HCT116 (cell line): ENCODE data around the gene MCC. TPM values are rescaled to one million over a fixed set of nuclear protein-coding genes. Genes with fewer than 3 reads are reported as not detected.

Experiments
- ATAC-seq: fragments of 200-7000 bp; cut with Tn5 transposase; 2 replicates; pipeline ENCODE4 v1.9.1; 2020; ENCODE audit warnings: mild to moderate bottlenecking, moderate library complexity
- BruUV-seq: library from RNA; stranded (reverse); fragments of 400-500 nt; replicated peaks from 2 replicates; lab custom pipeline; 2021; lab: Mats Ljungman, UMichigan
- CTCF ChIA-PET: fragments of 300-600 bp; sonication (Branson Sonifier 250); formaldehyde crosslinking; loops from one replicate; lab custom pipeline; 2021; ENCODE audit warnings: antibody characterized with exemption; lab: Charles Lee
- POLR2A ChIA-PET: fragments of 300-600, 350-600 bp; sonication (Branson Sonifier 250); formaldehyde crosslinking; loops from one replicate; lab custom pipeline; 2021; ENCODE audit warnings: antibody characterized with exemption; lab: Charles Lee
- RAD21 ChIA-PET, 2 experiments: fragments of 300-600 bp; sonication (Branson Sonifier 250); formaldehyde crosslinking; loops; one replicate each; lab custom pipeline; 2023; ENCODE audit warnings: low total read pairs in 2 of 2; ENCODE audit not compliant: uncharacterized antibody in 2 of 2, unreplicated experiment in 2 of 2, low non-redundant PET in 1 of 2; lab: Charles Lee
- DNase-seq: peaks from one replicate; pipeline ENCODE4 v3.0.0-alpha.2; 2010; ENCODE audit warnings: low read depth, low spot score
- H2AFZ ChIP-seq: fragments of 200-600 bp; shearing (Covaris generic), sonication (generic); 2 replicates; pipeline ENCODE4 v1.6.1; 2017; ENCODE audit warnings: low read depth, mixed run types, mixed read lengths, antibody characterized with exemption, low read length; ENCODE audit not compliant: poor library complexity, severe bottlenecking
- H3K27ac ChIP-seq: 2 replicates; pipeline ENCODE4 v1.5.1; 2012; ENCODE audit warnings: low read depth, low read length
- H3K27me3 ChIP-seq: fragments of 200-600 bp; sonication (generic); 2 replicates; pipeline ENCODE4 v1.6.1; 2016; ENCODE audit warnings: mixed run types, low read length, mixed read lengths; ENCODE audit not compliant: insufficient read depth
- H3K36me3 ChIP-seq, 2 experiments: fragments of 200-500 bp in 1 of 2; fragments of 200-600 bp in 1 of 2; sonication (Bioruptor generic) in 1 of 2; sonication (generic) in 1 of 2; 2 replicates each; pipeline versions ENCODE4 v1.5.1 to v1.6.1; 2014 to 2016; ENCODE audit warnings: low read length in 2 of 2, inconsistent platforms in 1 of 2, mixed read lengths in 1 of 2, mixed run types in 1 of 2; ENCODE audit not compliant: insufficient read depth in 2 of 2, control insufficient read depth in 1 of 2
- H3K4me1 ChIP-seq, 2 experiments: fragments of 200-600 bp in 1 of 2; sonication (generic) in 1 of 2; 2 replicates each; pipeline versions ENCODE4 v1.5.1 to v1.6.1; 2012 to 2017; ENCODE audit warnings: low read length in 2 of 2, inconsistent platforms in 1 of 2, mild to moderate bottlenecking in 1 of 2, mixed read lengths in 1 of 2, mixed run types in 1 of 2, moderate library complexity in 1 of 2; ENCODE audit not compliant: insufficient read depth in 2 of 2, control insufficient read depth in 1 of 2
- H3K4me2 ChIP-seq: fragments of 200-600 bp; sonication (generic); 2 replicates; pipeline ENCODE4 v1.6.1; 2017; ENCODE audit warnings: mixed run types, low read length, mixed read lengths
- H3K4me3 ChIP-seq, 2 experiments: fragments of 200-600 bp in 1 of 2; sonication (generic) in 1 of 2; replicated peaks in 1 of 2; 2 replicates each; pipeline ENCODE4 v1.5.1; 2011 to 2016; ENCODE audit warnings: low read length in 2 of 2, control low read depth in 1 of 2, low read depth in 1 of 2, mild to moderate bottlenecking in 1 of 2, mixed read lengths in 1 of 2, mixed run types in 1 of 2
- H3K79me2 ChIP-seq: fragments of 200-600 bp; sonication (generic); 2 replicates; pipeline ENCODE4 v1.6.1; 2017; ENCODE audit warnings: mild to moderate bottlenecking, mixed run types, low read length, moderate library complexity, mixed read lengths; ENCODE audit not compliant: insufficient read depth
- H3K9ac ChIP-seq: fragments of 200-600 bp; sonication (generic); 2 replicates; pipeline ENCODE4 v1.6.1; 2016; ENCODE audit warnings: low read length, mixed read lengths
- H3K9me2 ChIP-seq: fragments of 200-600 bp; sonication (generic), shearing (Covaris generic); 2 replicates; pipeline ENCODE4 v1.6.1; 2017; ENCODE audit warnings: mixed run types, mild to moderate bottlenecking, moderate library complexity; ENCODE audit not compliant: insufficient read depth
- H3K9me3 ChIP-seq, 2 experiments: fragments of 200-500 bp in 1 of 2; fragments of 200-600 bp in 1 of 2; sonication (Bioruptor generic) in 1 of 2; sonication (generic) in 1 of 2; 2 replicates each; pipeline ENCODE4 v1.6.1; 2014 to 2017; ENCODE audit warnings: low read length in 2 of 2, mixed read lengths in 2 of 2, inconsistent platforms in 1 of 2, low read depth in 1 of 2, mild to moderate bottlenecking in 1 of 2, mixed run types in 1 of 2, moderate library complexity in 1 of 2; ENCODE audit not compliant: control insufficient read depth in 1 of 2, insufficient read depth in 1 of 2
- H4K20me1 ChIP-seq: fragments of 200-600 bp; sonication (generic), shearing (Covaris generic); 2 replicates; pipeline ENCODE4 v1.6.1; 2017; ENCODE audit warnings: mixed run types, mild to moderate bottlenecking, moderate library complexity; ENCODE audit not compliant: insufficient read depth
- CBX3 ChIP-seq: IDR thresholded peaks from 2 replicates; pipeline ENCODE4 v1.6.1; 2012; ENCODE audit warnings: low read depth
- EGR1 ChIP-seq: IDR thresholded peaks from 2 replicates; pipeline ENCODE4 v1.6.1; 2012; ENCODE audit warnings: low read depth
- ELF1 ChIP-seq: IDR thresholded peaks from 2 replicates; pipeline ENCODE4 v1.6.1; 2012; ENCODE audit warnings: low read depth, borderline replicate concordance
- EZH2 ChIP-seq: fragments of 200-600 bp; sonication (generic); IDR thresholded peaks from 2 replicates; pipeline ENCODE4 v1.6.1; 2017; ENCODE audit warnings: antibody characterized with exemption, mixed run types
- EZH2phosphoT487 ChIP-seq: fragments of 200-600 bp; IDR thresholded peaks from 2 replicates; pipeline ENCODE4 v1.6.1; 2018; ENCODE audit warnings: antibody characterized with exemption, borderline replicate concordance
- JUND ChIP-seq: IDR thresholded peaks from 2 replicates; pipeline ENCODE4 v1.6.1; 2012
- POLR2A ChIP-seq: IDR thresholded peaks from 2 replicates; pipeline ENCODE4 v1.7.0; 2011; ENCODE audit warnings: borderline replicate concordance; ENCODE audit not compliant: insufficient read depth, insufficient read length; ENCODE audit errors: extremely low read depth
- SP1 ChIP-seq: IDR thresholded peaks from 2 replicates; pipeline ENCODE4 v1.6.1; 2012; ENCODE audit warnings: low read depth
- SRF ChIP-seq: IDR thresholded peaks from 2 replicates; pipeline ENCODE4 v1.6.1; 2012; ENCODE audit warnings: low read depth
- TCF7L2 ChIP-seq: IDR thresholded peaks from 2 replicates; pipeline ENCODE4 v1.7.0; 2011; ENCODE audit warnings: borderline replicate concordance, inconsistent platforms; ENCODE audit not compliant: insufficient read depth, insufficient read length; ENCODE audit errors: extremely low read depth
- ZNF274 ChIP-seq: fragments of 200-500 bp; sonication (Bioruptor generic); IDR thresholded peaks from 2 replicates; pipeline ENCODE4 v1.6.1; 2014; ENCODE audit warnings: mild to moderate bottlenecking, low read depth, low read length, inconsistent platforms
- intact Hi-C: fragments of 100-400 bp; cut with micrococcal nuclease; formaldehyde crosslinking; loops from 2 replicates; pipeline ENCODE4 v1.10.0; 2022
- total RNA-seq: library from RNA; stranded (reverse); gene quantifications from one replicate; pipeline ENCODE4 v1.2.1, GENCODE V29; 2021; ENCODE audit not compliant: unreplicated experiment
- TF ChIP-seq, protein P1 (sequence below): IDR thresholded peaks from 2 replicates; pipeline ENCODE4 v1.6.1; 2012
- TF ChIP-seq, protein P2 (sequence below): IDR thresholded peaks from 2 replicates; pipeline ENCODE4 v1.6.1; 2011; ENCODE audit warnings: mild to moderate bottlenecking, low read length, moderate library complexity; ENCODE audit not compliant: insufficient replicate concordance; ENCODE audit errors: extremely low read depth

The MCC gene
- total RNA-seq, 1 experiment from 2014 or later, result 20.1 TPM

DNA sequence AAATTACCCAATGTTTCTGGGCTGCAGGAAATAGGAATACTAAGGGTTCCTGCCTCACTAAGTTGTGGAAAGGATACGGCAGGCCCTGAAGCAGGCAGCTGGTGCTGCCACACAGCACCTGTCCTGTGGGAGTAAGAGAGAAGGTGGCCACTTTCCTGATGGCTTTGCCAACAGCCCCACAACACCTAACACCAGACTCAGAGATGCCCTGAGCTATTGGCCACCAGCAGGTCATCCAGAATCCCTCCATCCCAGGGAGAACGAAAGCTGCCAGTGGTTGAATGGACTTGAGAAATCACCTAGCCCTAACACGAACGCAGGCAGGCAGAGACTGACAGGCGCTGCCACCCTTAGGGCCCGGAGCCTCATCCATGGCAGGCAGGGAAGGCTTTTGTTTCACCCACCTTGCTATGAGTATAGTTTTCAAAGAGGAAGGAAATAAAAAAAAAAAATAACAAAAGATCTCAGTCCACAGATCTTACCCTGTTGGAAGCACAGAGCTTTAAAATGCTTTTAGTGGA is 429.5 kb downstream of the MCC start:
- POLR2A ChIA-PET, result no interaction called here
- Histone ChIP-seq H3K4me1 (no peaks in the 10 kb centered on the region), H3K9me3 (no peaks in the 10 kb centered on the region), H3K4me3 (no peak overlapping the region), H3K36me3 (no peaks in the 10 kb centered on the region), H3K27ac (no peak overlapping the region), H3K4me2 (no peak overlapping the region), H4K20me1 (no peaks in the 10 kb centered on the region), H3K79me2 (no peaks in the 10 kb centered on the region), H2AFZ (no peak overlapping the region), H3K9me2 (no peaks in the 10 kb centered on the region), H3K9ac (no peak overlapping the region), H3K27me3 (no peaks in the 10 kb centered on the region)
- intact Hi-C loops, result no loop called here
- no TSS peak for BruUV-seq
- no peak for TF ChIP-seq EGR1
- TF ChIP-seq ZNF274, result no peak
- TF ChIP-seq POLR2A, result no peak
- TF ChIP-seq CBX3, result no peak
- TF ChIP-seq EZH2phosphoT487, result no peak
- TF ChIP-seq EZH2, result no peak
- no peak for TF ChIP-seq SP1
- TF ChIP-seq TCF7L2, result no peak
- no peak for TF ChIP-seq JUND
- TF ChIP-seq, protein P1, sequence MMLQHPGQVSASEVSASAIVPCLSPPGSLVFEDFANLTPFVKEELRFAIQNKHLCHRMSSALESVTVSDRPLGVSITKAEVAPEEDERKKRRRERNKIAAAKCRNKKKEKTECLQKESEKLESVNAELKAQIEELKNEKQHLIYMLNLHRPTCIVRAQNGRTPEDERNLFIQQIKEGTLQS, result no peak
- no peak for TF ChIP-seq ELF1
- no peak for TF ChIP-seq SRF
- RAD21 ChIA-PET, result no interaction called here
- DNase-seq (no peak), ATAC-seq (no peak)
- CTCF ChIA-PET, result no interaction called here

DNA sequence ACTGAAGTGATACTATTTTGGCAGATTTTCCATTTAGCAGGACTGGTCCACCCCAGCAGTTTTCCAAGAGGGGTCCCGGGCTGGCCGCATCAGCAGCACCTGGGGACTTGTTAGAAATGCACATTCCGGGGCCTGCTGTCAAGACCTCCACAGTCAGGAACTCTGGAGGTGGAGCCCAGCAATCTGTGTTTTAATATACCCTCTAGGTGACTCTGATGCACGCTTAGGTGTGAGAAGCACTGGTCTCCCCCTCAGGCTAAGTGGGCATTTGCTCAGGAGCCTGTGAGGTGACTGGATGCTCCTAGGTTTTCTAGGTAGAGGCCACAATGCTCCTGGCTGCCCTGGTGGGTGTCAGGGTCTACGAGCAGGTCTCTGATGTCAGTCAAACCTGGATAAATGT is 430.0 kb downstream of the MCC start:
- H3K4me2 ChIP-seq, result no peak overlapping the region
- H3K27me3 ChIP-seq, result no peaks in the 10 kb centered on the region
- H3K9me2 ChIP-seq, result no peaks in the 10 kb centered on the region
- intact Hi-C loops, result no loop called here
- H3K27ac ChIP-seq, result no peak overlapping the region
- CTCF ChIA-PET, result no interaction called here
- ATAC-seq (no peak), DNase-seq (no peak)
- H3K4me1 ChIP-seq, result no peaks in the 10 kb centered on the region
- POLR2A ChIA-PET, result no interaction called here
- H3K79me2 ChIP-seq, result no peaks in the 10 kb centered on the region
- no peaks in the 10 kb centered on the region for H3K9me3 ChIP-seq
- H3K9ac ChIP-seq, result no peak overlapping the region
- no peak overlapping the region for H3K4me3 ChIP-seq
- H2AFZ ChIP-seq, result no peak overlapping the region
- no peaks in the 10 kb centered on the region for H3K36me3 ChIP-seq
- BruUV-seq, result no TSS peak
- TF ChIP-seq, protein P2, sequence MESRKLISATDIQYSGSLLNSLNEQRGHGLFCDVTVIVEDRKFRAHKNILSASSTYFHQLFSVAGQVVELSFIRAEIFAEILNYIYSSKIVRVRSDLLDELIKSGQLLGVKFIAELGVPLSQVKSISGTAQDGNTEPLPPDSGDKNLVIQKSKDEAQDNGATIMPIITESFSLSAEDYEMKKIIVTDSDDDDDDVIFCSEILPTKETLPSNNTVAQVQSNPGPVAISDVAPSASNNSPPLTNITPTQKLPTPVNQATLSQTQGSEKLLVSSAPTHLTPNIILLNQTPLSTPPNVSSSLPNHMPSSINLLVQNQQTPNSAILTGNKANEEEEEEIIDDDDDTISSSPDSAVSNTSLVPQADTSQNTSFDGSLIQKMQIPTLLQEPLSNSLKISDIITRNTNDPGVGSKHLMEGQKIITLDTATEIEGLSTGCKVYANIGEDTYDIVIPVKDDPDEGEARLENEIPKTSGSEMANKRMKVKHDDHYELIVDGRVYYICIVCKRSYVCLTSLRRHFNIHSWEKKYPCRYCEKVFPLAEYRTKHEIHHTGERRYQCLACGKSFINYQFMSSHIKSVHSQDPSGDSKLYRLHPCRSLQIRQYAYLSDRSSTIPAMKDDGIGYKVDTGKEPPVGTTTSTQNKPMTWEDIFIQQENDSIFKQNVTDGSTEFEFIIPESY, result no peak
- TF ChIP-seq TCF7L2 (no peak), EGR1 (no peak), CBX3 (no peak), SRF (no peak), POLR2A (no peak)
- TF ChIP-seq, all 23 proteins: peak for 0
- H4K20me1 ChIP-seq, result no peaks in the 10 kb centered on the region
- RAD21 ChIA-PET, result no interaction called here
